SK-N-MC (cell line): Measurements from ENCODE around the gene TUSC1.

ENCODE experiments used
- DNase-seq: peaks from one replicate; pipeline ENCODE4 v3.0.0-alpha.2; 2011; ENCODE audit warnings: low read depth, low spot score
- H3K27ac ChIP-seq: fragments of 200-600 bp; sonication (generic); 2 replicates; pipeline ENCODE4 v1.5.1; 2016; ENCODE audit warnings: mixed run types
- H3K36me3 ChIP-seq: fragments of 200-600 bp; sonication (generic); 2 replicates; pipeline ENCODE4 v1.6.1; 2017; ENCODE audit warnings: antibody characterized with exemption, low read length, mixed read lengths; ENCODE audit not compliant: insufficient read depth
- H3K4me3 ChIP-seq: fragments of 200-600 bp; sonication (generic); 2 replicates; pipeline ENCODE4 v1.5.1; 2016
- H3K9ac ChIP-seq: fragments of 200-600 bp; sonication (generic); 2 replicates; pipeline ENCODE4 v1.8.0; 2017; ENCODE audit warnings: mixed run types, mixed read lengths; ENCODE audit not compliant: insufficient read length
- H3K9me3 ChIP-seq: fragments of 200-600 bp; sonication (generic); 2 replicates; pipeline ENCODE4 v1.6.1; 2017; ENCODE audit warnings: low read depth, mild to moderate bottlenecking, antibody characterized with exemption, low read length, moderate library complexity, mixed read lengths
- EZH2 ChIP-seq: fragments of 200-600 bp; sonication (generic); IDR thresholded peaks from one replicate; pipeline ENCODE4 v1.6.1; 2017; ENCODE audit warnings: antibody characterized with exemption
- FOXP2 ChIP-seq: optimal IDR thresholded peaks from 2 replicates; pipeline ENCODE3; 2011; ENCODE audit warnings: mild to moderate bottlenecking, moderate library complexity; ENCODE audit not compliant: insufficient read depth; ENCODE audit errors: extremely low read length, control extremely low read depth
- POLR2AphosphoS5 ChIP-seq: IDR thresholded peaks from 2 replicates; pipeline ENCODE4 v1.6.1; 2012; ENCODE audit warnings: mild to moderate bottlenecking, low read depth, low read length, borderline replicate concordance

Gene TUSC1

GRCh38 chr9:25648116-25648515 lies 30.1 kb downstream of the TUSC1 start:
- H3K27ac ChIP-seq, result no peak overlapping the region
- DNase-seq, result no peak
- H3K9ac ChIP-seq, result no peak overlapping the region
- H3K36me3 ChIP-seq, result no peaks in the 10 kb centered on the region
- TF ChIP-seq EZH2, result no peak
- TF ChIP-seq POLR2AphosphoS5, result no peak
- TF ChIP-seq FOXP2, result no peak
- no peak overlapping the region for H3K4me3 ChIP-seq
- H3K9me3 ChIP-seq, result no peaks in the 10 kb centered on the region

GRCh38 chr9:25636026-25636425 lies 42.2 kb downstream of the TUSC1 start:
- DNase-seq, result no peak
- no peak for TF ChIP-seq FOXP2
- TF ChIP-seq EZH2, result no peak
- TF ChIP-seq POLR2AphosphoS5, result no peak
- Histone ChIP-seq H3K36me3 (no peaks in the 10 kb centered on the region), H3K27ac (no peak overlapping the region), H3K9ac (no peak overlapping the region), H3K9me3 (no peaks in the 10 kb centered on the region), H3K4me3 (no peak overlapping the region)

- DNase-seq, result no peak
- no peak overlapping the region for H3K27ac ChIP-seq
- H3K4me3 ChIP-seq, result no peak overlapping the region
- no peaks in the 10 kb centered on the region for H3K9me3 ChIP-seq
- H3K9ac ChIP-seq, result no peak overlapping the region
- H3K36me3 ChIP-seq, result no peaks in the 10 kb centered on the region
- TF ChIP-seq FOXP2, result no peak
- TF ChIP-seq POLR2AphosphoS5, result no peak
- TF ChIP-seq EZH2, result no peak
These were observed 49.0 kb downstream of the TUSC1 start for GRCh38 chr9:25629231-25629630.
